ENCODE results near the gene ZNF782.
"Not testable (repeated sequence)": the region's sequence is repeated elsewhere in the genome, so short reads cannot be mapped to it uniquely, and the experiment has no call there.

ZNF782 gene

DNA sequence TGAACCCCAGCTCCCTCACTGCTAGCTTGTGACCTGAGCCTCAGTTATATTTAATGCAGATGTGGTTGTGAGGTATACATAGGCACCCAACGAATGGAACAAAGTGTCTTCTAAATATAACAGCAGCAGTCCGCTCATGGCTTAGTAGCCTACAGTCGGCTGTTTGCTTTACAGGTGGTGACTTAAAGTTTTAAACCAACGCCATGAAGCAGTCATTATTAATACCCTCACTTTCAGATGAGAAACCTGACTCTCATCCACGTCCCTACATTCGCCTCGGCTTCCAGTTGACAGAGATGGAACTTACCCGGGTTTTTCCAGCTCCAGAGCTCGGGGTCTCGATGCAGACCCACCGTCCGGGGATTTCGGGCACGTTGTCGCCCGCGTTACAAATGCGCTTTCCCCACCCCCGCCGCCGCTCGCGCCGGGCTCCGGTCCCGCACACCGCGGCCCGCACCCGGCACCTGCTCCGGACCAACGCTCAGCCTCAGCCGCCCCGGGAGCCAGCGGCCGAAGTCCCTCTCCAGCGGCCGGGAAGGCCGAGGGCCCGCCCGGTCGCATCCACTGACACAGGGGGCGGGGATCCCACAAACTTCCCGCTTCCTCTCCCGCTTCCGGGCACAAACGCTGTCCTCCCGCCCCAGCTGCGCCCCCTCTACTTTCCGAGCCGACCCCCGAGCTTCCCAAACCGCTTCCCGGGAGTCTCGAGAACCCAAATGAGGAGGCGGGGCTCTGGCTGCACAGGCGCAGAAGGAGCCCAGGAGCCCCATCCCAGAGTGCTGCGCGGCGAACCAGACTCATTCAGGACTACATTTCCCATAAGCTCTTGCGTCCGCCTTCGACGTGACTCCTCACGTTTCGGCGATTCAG is at the start of gene ZNF782:
Gene ZNF782 (minus strand): TSS at position 734 of the 870 bp plus-strand sequence. CDS start 2,553 bp downstream, outside the sequence.
- DNase-seq = peak; percentile 87 to 90

DNA sequence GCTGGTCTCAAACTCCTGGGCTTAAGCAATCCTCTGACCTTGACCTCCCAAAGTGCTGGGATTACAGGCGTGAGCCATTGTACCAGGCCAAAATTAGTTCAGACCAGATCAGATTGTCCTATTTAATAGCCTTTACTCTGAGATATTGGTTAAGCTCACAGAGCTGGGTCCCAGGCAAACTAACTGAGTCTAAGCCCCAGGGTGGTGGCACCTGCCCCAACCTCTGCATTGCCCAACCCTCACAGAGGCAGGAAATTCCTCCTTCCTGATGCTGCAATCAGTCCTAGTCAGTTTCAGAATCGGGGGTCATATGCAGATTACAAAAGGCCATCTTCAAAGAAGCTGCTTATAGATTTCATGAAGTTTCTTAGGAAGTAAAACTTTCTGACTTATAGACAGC is 45.7 kb upstream of the ZNF782 start:
- DNase-seq = not testable (repeated sequence)

DNA sequence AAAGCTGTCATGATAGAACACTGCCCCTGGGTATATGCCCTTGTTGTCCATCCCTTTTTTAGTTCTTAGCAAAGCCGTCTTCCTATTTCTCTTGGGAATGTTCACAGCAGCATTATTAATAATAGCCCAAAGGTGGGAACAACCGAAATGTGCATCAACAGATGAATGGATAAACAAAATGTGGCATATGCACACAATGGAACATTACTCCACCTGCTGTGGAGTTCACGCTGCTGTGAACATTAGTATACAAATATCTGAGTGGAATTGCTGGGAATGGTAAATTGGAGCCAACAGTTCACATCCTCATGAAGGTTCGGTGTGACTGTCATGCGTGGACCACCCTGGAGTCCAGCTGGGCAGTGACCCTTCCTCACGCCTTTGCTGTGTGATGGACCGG is 37.8 kb upstream of the ZNF782 start:
- no peak for DNase-seq

- DNase-seq = no peak
These were observed 34.3 kb upstream of the ZNF782 start for GRCh38 chr9:96888591-96888990.

GRCh38 chr9:96885424-96885823 is 31.1 kb upstream of the ZNF782 start:
- DNase-seq = no peak

DNA sequence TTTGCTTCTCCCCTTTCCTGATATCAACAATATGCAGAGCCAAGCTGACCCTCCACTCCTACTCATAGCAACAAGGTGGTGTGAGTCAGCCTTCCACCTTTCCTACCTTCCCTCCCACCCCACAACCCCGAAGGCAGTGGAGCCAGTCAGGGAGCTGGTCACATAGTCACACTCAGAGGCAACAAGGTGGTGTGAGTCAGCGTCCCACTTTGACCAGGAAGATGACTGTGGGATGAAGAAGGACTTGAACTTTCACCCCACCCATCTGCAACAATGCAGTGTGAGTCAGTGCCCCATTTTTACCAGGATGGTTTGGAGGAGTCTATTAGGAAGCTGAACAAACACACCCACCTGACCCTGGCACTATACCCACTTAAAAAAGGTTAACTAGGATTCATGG is 30.1 kb upstream of the ZNF782 start:
- no peak for DNase-seq

DNA sequence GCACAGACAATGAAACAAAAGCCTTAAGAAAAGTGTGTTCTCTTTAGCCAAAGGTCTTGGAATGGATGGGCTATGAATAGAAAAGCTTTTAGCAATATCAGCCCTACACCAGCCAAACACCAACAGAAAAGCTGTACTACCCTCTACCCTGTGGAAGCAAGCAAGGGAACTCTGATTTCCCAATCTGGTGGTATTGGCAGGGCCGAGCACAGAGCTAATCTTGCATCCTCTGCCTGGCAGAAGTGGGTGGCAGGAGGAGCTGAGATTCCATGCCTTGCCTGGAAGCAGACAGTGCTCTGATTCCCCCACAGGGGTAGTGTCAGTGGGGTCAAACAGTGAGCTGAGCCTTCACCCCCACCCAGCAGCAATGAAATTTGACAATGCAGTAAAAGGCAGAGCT is 29.6 kb upstream of the ZNF782 start:
- DNase-seq = no peak

DNA sequence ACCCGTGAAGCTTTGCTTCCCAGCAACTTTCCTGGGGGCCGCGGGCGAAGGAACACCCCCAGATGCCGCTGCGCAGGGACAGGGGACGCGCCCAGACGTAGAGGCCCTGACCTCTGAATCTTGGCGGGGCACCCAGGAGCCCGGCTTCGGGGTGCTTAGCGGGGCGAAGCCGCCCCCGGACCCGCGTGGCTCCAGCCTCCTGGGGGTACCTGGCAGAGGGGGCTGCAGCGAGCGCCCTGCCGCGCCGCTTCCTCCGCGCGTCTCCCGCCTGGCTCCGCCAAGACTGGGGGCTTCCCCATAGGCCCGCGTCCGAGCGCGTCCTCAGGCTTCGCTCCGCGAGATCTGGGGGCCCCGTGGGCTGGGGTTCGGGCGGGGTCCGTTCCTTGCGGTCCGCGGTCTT is 23.0 kb upstream of the ZNF782 start:
- no peak for DNase-seq

GRCh38 chr9:96875461-96876142 is 21.3 kb upstream of the ZNF782 start:
- peak; percentile 84 to 85 for DNase-seq

- DNase-seq = no peak
These were observed 20.7 kb upstream of the ZNF782 start for GRCh38 chr9:96874947-96875460.

DNA sequence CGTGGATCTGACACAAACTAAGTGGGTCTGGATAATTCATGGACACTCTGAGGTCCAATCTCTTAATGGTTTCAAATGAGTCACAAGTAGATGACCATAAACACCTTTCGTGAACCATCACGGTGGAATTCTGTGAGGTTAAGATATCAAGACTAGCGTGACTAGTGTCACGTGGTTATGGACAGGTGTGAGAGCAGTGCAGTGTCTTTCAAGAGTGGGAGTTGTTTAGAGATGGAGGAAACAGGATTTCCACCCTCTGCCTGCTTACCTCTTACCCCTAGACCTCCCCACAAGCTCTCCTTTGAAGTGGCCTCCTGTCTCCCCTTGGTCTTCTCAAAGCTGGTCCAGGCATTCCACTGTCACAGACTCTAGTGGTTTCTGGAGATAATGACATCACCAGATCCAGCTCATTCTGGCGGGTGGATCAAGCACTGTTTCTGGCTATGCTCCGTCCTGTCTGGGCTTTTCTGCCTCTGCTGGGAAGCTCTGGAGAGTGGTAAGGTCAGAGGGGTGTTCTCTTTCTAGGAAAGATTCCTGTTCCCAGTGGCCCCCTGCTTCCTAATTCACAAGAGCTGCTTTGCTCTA is 20.0 kb upstream of the ZNF782 start:
- no peak for DNase-seq

- DNase-seq = no peak
These were observed 16.9 kb upstream of the ZNF782 start for GRCh38 chr9:96871176-96871575.

GRCh38 chr9:96868709-96869108 is 14.4 kb upstream of the ZNF782 start:
- no peak for DNase-seq

GRCh38 chr9:96867079-96867804 is 12.9 kb upstream of the ZNF782 start:
- no peak for DNase-seq

DNA sequence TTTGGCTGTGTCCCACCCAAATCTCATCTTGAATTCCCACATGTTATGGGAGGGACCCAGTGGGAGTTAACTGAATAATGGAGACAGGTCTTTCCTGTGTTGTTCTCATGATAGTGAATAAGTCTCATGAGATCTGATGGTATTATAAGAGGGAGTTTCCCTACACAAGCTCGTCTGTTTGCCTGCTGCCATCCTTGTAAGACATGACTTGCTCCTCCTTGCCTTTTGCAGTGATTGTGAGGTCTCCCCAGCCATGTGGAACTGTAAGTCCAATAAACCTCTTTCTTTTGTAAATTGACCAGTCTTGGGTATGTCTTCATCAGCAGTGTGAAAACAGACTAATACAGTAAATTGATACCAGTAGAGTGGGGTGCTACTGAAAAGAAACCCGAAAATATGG is 10.9 kb upstream of the ZNF782 start:
- not testable (repeated sequence) for DNase-seq

DNA sequence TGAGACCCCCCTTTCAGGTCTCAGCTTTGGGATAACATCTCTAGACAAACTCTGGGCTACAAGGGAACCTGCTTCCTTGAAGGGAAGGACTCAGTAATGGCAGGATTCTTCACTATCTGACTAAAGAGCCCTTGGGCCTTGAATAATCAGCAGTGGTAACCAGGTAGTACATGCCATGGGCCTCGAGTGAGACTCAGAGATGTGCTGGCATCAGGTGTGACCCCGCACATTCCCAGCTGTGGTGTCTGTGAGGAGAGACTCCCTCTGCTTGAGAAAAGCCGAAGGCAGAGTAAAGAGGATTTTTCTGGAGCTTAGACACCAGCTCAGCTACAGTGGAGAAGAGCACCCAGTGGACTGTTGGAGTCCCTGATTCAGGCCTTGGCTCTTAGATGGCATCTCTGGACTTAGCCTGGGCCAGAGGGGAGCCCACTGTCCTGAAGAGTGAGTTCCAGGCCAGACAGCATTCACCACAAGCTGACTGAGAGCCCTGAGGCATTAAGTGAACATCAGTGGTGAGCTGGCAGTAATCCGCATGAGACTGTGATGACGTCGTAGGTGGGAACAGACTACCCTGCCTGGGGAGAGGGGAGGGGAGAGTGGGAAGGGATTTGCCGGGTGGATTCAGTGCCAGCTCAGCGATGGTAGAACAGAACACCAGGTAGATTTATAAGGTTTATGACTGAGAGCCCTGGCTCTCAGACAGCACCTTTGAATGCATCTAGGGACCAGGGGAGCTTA is 5.3 kb upstream of the ZNF782 start:
- no peak for DNase-seq

DNA sequence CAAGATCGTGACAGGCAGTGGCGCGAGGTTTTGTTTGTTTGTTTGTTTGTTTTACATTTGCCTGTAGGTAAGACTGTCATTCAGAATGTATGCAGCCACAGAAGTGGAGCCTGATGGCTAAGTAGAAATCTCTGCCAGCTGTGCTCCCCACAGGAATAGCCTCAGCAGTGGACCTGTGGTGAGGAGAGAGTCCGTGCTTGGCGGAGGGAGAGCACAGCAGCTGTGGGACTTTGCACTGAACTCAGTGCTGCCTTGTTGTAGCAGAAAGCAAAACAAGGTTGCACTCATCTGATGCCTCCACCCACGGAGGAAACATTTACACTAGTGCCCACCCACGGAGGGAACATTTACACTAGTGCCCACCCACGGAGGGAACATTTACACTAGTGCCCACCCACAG is 4.4 kb upstream of the ZNF782 start:
- DNase-seq = no peak

- DNase-seq = no peak
These were observed 3.8 kb upstream of the ZNF782 start for GRCh38 chr9:96858018-96858573.

DNA sequence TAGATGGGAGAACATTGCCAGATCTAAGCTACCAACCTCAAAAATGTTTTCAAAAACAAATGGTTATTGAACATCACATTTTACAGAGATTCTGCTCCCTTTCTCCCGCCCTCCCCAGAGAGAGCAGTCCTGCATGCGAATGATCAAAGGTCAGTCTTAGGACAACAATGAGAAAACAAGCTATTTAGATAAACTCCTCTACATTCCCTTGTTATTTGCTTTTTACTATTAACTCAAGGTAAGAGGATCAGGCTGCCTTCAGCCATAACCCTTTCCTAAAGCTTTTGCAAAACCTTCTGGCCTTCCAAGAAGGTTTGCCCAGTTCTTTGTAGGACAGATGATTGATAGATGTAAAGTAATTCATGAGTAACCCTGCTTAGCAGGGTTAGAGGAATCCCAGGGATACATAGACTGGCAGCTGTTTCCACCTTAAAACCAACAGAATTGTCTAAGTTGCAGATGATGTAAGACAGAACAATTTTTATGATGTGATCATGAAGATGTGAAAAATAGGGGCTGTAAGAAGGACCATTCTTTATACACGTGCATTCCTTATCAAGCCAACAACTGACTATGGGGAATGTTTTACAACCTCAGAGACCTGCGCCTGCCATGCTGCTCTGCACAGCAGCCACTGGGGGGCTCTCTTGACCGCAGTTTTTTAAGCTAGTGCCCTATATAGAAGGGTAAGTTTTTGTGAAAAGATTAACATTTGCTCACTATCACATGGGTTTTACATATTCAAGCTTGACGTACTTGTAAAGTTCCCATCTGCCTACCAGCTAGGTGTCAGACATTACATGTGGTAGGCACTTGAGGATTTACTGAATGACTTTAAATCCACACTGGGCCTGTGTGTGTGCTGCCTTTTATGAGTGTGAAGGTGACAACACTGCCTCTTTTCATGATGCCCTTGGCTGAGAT is 2.3 kb upstream of the ZNF782 start:
- DNase-seq = peak; percentile 61 to 62

GRCh38 chr9:96854651-96855273 is 448 bp upstream of the ZNF782 start:
- DNase-seq = no peak
